ENCODE measurements around the gene DENND2A.
"Not testable (repeated sequence)": the region's sequence is repeated elsewhere in the genome, so short reads cannot be mapped to it uniquely, and the experiment has no call there.

The DENND2A gene

DNA sequence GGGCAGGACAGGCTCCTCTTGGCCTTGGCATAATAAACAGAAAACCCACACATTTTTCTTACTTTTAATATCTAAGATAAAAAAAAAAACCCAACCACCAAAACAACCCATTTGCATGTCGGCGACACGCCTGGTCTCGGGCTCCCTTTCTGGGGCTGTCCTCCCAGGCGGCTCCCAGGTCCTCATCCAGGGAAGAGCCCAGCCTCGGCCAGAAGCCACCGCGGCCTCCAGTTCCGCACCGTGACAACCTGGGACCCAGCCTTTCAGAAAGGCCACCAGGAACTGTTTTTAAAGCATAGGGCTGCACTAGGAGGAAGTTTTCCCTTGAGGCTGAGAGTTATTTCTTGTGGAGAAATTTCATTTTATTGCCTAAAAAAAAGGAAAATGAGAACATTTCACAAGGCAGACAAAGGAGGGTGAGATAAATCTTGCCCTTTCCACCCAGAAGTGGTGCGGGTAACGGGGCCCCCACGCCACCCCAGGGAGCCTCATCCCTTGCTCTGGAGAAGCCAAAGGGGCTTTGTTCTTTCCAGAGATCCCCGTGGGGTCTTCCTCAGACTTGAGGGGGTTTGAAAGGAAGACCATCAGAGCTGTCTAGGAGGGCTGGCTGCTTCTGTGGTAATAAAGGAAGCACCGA, 122.1 kb downstream of the DENND2A start:
- no peaks in the 10 kb centered on the region for H3K9me3 Mint-ChIP-seq (ENCODE audit: low read depth)
- H3K27ac Mint-ChIP-seq = no peak overlapping the region
- no peaks in the 10 kb centered on the region for H3K36me3 Mint-ChIP-seq
- H3K4me3 Mint-ChIP-seq = no peak overlapping the region
- H3K27me3 Mint-ChIP-seq = peaks cover 4% of the 10 kb centered on the region
- peaks cover 3% of the 10 kb centered on the region for H3K4me1 Mint-ChIP-seq (ENCODE audit: low read depth)

GRCh38 chr7:140517546-140518369, 122.9 kb downstream of the DENND2A start:
- no peak overlapping the region for H3K4me3 Mint-ChIP-seq

DNA sequence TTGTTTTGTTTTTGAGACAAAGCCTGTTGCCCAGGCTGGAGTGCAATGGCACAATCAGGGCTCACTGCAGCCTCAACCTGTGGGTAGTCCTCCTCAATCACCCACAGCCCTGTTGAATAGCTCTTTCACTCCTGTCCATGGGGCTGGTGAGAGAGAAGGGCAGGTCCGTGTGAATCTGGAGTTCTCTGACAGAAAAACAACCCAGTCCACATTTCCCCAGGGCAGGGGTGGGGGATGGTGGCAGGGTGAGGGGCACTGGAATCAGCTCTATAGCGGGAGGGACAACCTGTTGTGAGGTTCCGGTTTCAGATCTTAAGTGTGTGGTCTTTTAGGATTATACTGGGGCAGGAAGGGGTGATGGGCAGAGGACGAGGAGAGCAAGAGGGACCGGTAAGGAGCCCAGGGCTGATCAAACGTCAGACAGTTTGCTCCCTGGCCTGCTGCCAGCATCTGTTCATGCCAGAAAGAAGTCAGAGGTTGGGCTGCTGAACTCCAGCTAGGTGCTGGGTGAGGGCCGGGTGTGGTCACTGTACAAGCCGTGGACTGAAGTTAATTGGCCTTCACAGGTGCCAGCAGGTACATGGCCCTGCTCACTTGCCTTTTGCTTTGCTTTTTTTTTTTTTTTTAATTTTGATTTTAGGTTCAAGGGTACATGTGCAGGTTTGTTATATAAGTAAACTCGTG, 128.2 kb downstream of the DENND2A start:
- Mint-ChIP-seq H3K9me3 (ENCODE audit: low read depth) (no peaks in the 10 kb centered on the region), H3K27ac (no peak overlapping the region), H3K4me1 (ENCODE audit: low read depth) (no peaks in the 10 kb centered on the region), H3K36me3 (no peaks in the 10 kb centered on the region), H3K4me3 (no peak overlapping the region), H3K27me3 (peaks cover 4% of the 10 kb centered on the region)

More at GRCh38 chr7:140517546-140518369, 122.9 kb downstream of the DENND2A start:
- H3K27me3 Mint-ChIP-seq = peaks cover 4% of the 10 kb centered on the region
- no peaks in the 10 kb centered on the region for H3K9me3 Mint-ChIP-seq (ENCODE audit: low read depth)
- no peak overlapping the region for H3K27ac Mint-ChIP-seq
- H3K36me3 Mint-ChIP-seq = no peaks in the 10 kb centered on the region
- peaks cover 3% of the 10 kb centered on the region for H3K4me1 Mint-ChIP-seq (ENCODE audit: low read depth)

DNA sequence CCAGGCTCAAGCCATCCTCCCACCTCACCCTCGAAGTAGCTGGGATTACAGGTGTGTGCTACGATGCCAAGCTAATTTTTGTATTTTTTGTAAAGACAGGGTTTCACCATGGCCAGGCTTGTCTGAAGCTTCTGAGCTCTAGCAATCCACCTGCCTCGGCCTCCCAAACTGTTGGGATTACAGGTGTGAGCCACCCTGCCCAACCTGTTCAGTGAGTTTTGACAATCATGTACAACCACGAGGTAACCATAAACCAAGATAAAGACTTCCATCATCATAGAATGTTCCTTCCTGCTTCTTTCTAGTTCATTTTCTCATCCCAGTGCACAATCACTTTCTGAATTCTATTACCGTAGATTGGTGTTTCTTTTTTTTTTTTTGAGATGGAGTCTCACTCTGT, 130.8 kb downstream of the DENND2A start:
- H3K4me3 Mint-ChIP-seq = no peak overlapping the region
- no peaks in the 10 kb centered on the region for H3K4me1 Mint-ChIP-seq (ENCODE audit: low read depth)
- no peak overlapping the region for H3K27ac Mint-ChIP-seq
- no peaks in the 10 kb centered on the region for H3K9me3 Mint-ChIP-seq (ENCODE audit: low read depth)
- no peaks in the 10 kb centered on the region for H3K36me3 Mint-ChIP-seq
- no peaks in the 10 kb centered on the region for H3K27me3 Mint-ChIP-seq

DNA sequence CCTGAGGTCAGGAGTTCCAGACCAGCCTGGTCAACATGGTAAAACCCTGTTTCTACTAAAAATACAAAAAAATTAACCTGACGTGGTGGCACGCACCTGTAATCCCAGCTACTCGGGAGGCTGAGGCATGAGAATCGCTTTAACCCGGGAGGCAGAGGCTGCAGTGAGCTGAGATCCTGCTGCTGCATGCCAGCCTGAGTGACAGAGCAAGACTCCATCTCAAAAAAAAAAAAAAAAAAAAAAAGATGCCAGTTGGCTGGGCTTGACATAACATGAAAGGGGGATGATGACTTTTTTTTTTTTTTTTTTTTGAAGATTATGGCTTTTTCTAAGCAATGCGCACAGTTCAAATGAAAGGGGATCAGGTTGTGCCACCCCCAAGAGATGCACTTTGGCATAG, 133.1 kb downstream of the DENND2A start:
- H3K4me1 Mint-ChIP-seq (ENCODE audit: low read depth); H3K27me3 Mint-ChIP-seq; H3K4me3 Mint-ChIP-seq; H3K9me3 Mint-ChIP-seq (ENCODE audit: low read depth); H3K36me3 Mint-ChIP-seq; H3K27ac Mint-ChIP-seq: not testable (repeated sequence)

GRCh38 chr7:140506788-140507464, 133.7 kb downstream of the DENND2A start:
- no peaks in the 10 kb centered on the region for H3K9me3 Mint-ChIP-seq (ENCODE audit: low read depth)
- H3K27ac Mint-ChIP-seq = no peak overlapping the region
- H3K4me3 Mint-ChIP-seq = no peak overlapping the region
- H3K4me1 Mint-ChIP-seq (ENCODE audit: low read depth) = no peaks in the 10 kb centered on the region
- no peaks in the 10 kb centered on the region for H3K27me3 Mint-ChIP-seq
- no peaks in the 10 kb centered on the region for H3K36me3 Mint-ChIP-seq

DNA sequence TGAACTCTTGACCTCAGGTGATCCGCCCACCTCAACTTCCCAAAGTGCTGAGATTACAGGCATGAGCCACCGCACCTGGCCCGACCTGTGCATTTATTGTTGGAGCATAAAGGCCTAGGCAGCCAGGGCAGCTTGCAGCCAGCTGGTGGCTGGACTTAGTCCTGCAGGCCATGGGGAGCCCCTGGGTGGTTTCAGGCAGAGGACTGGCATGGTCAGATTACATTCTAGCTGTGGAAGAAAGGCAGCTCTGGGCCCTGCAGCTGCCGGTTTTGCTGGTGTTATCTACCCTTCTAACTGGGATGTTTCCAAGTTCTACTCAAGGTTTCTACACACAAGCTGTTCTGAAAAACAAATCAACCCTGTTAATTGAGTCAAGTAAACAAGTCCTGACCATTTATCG, 138.6 kb downstream of the DENND2A start:
- Mint-ChIP-seq H3K4me1 (ENCODE audit: low read depth) (no peaks in the 10 kb centered on the region), H3K36me3 (no peaks in the 10 kb centered on the region), H3K27ac (no peak overlapping the region), H3K4me3 (no peak overlapping the region), H3K27me3 (no peaks in the 10 kb centered on the region), H3K9me3 (ENCODE audit: low read depth) (no peaks in the 10 kb centered on the region)

- H3K9me3 Mint-ChIP-seq (ENCODE audit: low read depth); H3K4me1 Mint-ChIP-seq (ENCODE audit: low read depth); H3K36me3 Mint-ChIP-seq; H3K4me3 Mint-ChIP-seq; H3K27ac Mint-ChIP-seq; H3K27me3 Mint-ChIP-seq: not testable (repeated sequence)
Observed at GRCh38 chr7:140497807-140498206, 142.8 kb downstream of the DENND2A start.

DNA sequence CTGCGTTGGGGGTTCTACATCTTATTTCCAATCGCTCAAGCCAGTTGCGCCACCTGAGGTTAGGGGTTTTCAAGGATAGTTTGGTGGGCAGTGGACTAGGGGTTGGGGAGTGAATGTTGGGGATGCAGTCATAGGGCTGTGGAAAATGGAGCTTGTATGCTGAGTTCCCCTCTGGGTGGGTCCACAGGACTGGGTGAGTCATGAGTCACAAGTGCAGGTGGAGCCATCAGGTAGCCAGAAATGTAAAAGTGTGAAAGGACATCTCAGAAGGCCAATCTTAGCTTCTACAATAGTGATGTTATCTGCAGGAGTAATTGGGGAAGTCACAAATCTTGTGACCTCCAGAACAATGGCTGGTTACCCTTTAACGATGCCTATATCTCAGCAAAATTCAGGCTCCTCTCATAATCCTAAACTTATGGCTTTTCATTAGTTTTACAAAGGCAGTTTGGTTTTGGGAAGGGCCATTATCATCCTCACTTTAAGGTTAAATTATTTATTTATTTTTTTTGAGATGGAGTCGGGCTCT, 143.3 kb downstream of the DENND2A start:
- no peak overlapping the region for H3K4me3 Mint-ChIP-seq
- H3K27me3 Mint-ChIP-seq = no peaks in the 10 kb centered on the region
- H3K9me3 Mint-ChIP-seq (ENCODE audit: low read depth) = no peaks in the 10 kb centered on the region

DNA sequence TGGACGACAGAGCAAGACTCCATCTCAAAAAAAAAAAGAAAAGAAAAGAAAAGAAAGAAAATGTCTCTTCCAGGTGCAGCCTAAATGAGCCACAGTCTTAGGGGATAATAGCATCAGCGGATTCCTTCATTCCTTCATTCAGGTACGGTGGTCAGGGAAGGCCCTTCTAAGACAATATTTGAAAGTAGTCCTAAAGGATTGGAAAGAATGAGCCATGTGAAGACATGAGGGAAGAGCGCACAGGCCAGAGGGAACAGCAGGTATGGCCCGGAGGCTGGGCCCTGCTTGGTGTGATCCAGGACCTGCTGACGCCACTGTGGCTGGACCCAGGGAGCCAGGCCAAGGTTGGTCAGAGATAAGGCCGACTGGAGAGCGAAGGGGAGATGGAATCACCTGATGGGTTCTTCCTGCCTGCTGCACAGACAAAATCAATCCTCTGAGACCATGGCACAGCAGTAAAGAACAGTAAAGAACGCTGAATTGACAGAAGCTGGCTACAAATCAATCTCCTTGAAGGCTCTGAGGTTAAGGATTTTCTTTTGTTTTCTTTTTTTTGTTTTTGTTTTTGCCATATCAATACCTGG, 145.0 kb downstream of the DENND2A start:
- no peaks in the 10 kb centered on the region for H3K27me3 Mint-ChIP-seq
- no peak overlapping the region for H3K27ac Mint-ChIP-seq
- H3K9me3 Mint-ChIP-seq (ENCODE audit: low read depth) = no peaks in the 10 kb centered on the region
- H3K4me3 Mint-ChIP-seq = no peak overlapping the region
- no peaks in the 10 kb centered on the region for H3K36me3 Mint-ChIP-seq
- peaks cover 2% of the 10 kb centered on the region for H3K4me1 Mint-ChIP-seq (ENCODE audit: low read depth)

More for the DNA sequence above, 143.3 kb downstream of the DENND2A start:
- peaks cover 2% of the 10 kb centered on the region for H3K4me1 Mint-ChIP-seq (ENCODE audit: low read depth)
- H3K27ac Mint-ChIP-seq = no peak overlapping the region
- H3K36me3 Mint-ChIP-seq = no peaks in the 10 kb centered on the region

GRCh38 chr7:140494867-140495266, 145.7 kb downstream of the DENND2A start:
- Mint-ChIP-seq H3K27me3 (no peaks in the 10 kb centered on the region), H3K27ac (no peak overlapping the region), H3K36me3 (no peaks in the 10 kb centered on the region), H3K4me1 (ENCODE audit: low read depth) (peaks cover 2% of the 10 kb centered on the region), H3K4me3 (no peak overlapping the region), H3K9me3 (ENCODE audit: low read depth) (no peaks in the 10 kb centered on the region)

DNA sequence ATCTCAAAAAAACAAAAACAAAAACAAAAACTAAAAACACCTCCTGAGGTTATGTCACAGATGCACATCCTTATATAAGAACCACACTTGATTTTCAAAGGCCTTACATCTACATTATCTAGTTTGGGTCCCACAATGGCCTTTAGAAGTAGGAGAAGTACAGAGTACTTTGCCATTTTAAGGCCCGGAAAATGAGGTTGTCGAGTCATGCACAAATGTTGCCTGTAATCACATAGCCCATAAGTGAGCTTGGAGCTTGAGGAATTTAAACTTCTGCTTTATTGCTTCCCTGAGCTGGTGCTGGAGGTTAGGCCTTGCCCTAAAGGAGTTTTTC, 151.6 kb downstream of the DENND2A start:
- Mint-ChIP-seq H3K4me1 (ENCODE audit: low read depth) (peaks cover 2% of the 10 kb centered on the region), H3K4me3 (no peak overlapping the region), H3K27ac (no peak overlapping the region), H3K9me3 (ENCODE audit: low read depth) (no peaks in the 10 kb centered on the region), H3K36me3 (no peaks in the 10 kb centered on the region), H3K27me3 (no peaks in the 10 kb centered on the region)

- Mint-ChIP-seq H3K27ac (no peak overlapping the region), H3K4me3 (no peak overlapping the region), H3K27me3 (no peaks in the 10 kb centered on the region), H3K36me3 (no peaks in the 10 kb centered on the region), H3K9me3 (ENCODE audit: low read depth) (no peaks in the 10 kb centered on the region), H3K4me1 (ENCODE audit: low read depth) (no peaks in the 10 kb centered on the region)
Observed at GRCh38 chr7:140485500-140486265, 154.9 kb downstream of the DENND2A start.

- no peak overlapping the region for H3K27ac Mint-ChIP-seq
- H3K36me3 Mint-ChIP-seq = no peaks in the 10 kb centered on the region
- H3K4me1 Mint-ChIP-seq (ENCODE audit: low read depth) = no peaks in the 10 kb centered on the region
- no peaks in the 10 kb centered on the region for H3K9me3 Mint-ChIP-seq (ENCODE audit: low read depth)
- H3K4me3 Mint-ChIP-seq = no peak overlapping the region
- H3K27me3 Mint-ChIP-seq = no peaks in the 10 kb centered on the region
Observed at GRCh38 chr7:140484951-140485499, 155.6 kb downstream of the DENND2A start.

Measured in activated naive CD8-positive, alpha-beta T cell (primary cell).